NCI-H1048 (cell line): ENCODE data around the gene TEDC2.
"Not testable (repeated sequence)": the region's sequence is repeated elsewhere in the genome, so short reads cannot be mapped to it uniquely, and the experiment has no call there.

Source experiments
- DNase-seq: peaks from one replicate; lab custom pipeline; 2025; lab: John Stamatoyannopoulos, UW

Gene TEDC2

GRCh38 chr16:2459647-2460390, at the start of gene TEDC2:
TEDC2 (plus strand) TSS chr16:2460109; CDS start chr16:2460145, 36 bp downstream.
- DNase-seq, result peak; percentile 67

- no peak for DNase-seq
Observed at GRCh38 chr16:2415085-2415484, 44.8 kb upstream of the TEDC2 start.

GRCh38 chr16:2420035-2420434, 39.9 kb upstream of the TEDC2 start:
- no peak for DNase-seq

GRCh38 chr16:2422123-2422867, 37.6 kb upstream of the TEDC2 start:
- DNase-seq, result no peak

- no peak for DNase-seq
Observed at GRCh38 chr16:2424061-2425007, 35.6 kb upstream of the TEDC2 start.

- DNase-seq, result no peak
Observed at GRCh38 chr16:2425008-2425518, 34.8 kb upstream of the TEDC2 start.

GRCh38 chr16:2425825-2426430, 34.0 kb upstream of the TEDC2 start:
- no peak for DNase-seq

GRCh38 chr16:2426941-2427361, 33.0 kb upstream of the TEDC2 start:
- DNase-seq, result no peak

GRCh38 chr16:2427526-2427925, 32.4 kb upstream of the TEDC2 start:
- no peak for DNase-seq

- DNase-seq, result no peak
Observed at GRCh38 chr16:2428051-2428783, 31.7 kb upstream of the TEDC2 start.

- DNase-seq, result no peak
Observed at GRCh38 chr16:2428784-2429033, 31.2 kb upstream of the TEDC2 start.

- peak; percentile 60 for DNase-seq
Observed at GRCh38 chr16:2429034-2429770, 30.7 kb upstream of the TEDC2 start, which contains the start of gene CCNF. CCNF (plus strand) TSS chr16:2429447; CDS start chr16:2429482, 35 bp downstream.

- DNase-seq, result no peak
Observed at GRCh38 chr16:2429771-2430663, 29.9 kb upstream of the TEDC2 start.

GRCh38 chr16:2432286-2432685, 27.6 kb upstream of the TEDC2 start:
- DNase-seq, result no peak

GRCh38 chr16:2432801-2433505, 27.0 kb upstream of the TEDC2 start:
- DNase-seq, result no peak

GRCh38 chr16:2435236-2435635, 24.7 kb upstream of the TEDC2 start:
- DNase-seq, result not testable (repeated sequence)

GRCh38 chr16:2436110-2436509, 23.8 kb upstream of the TEDC2 start:
- DNase-seq, result no peak

- DNase-seq, result no peak
Observed at GRCh38 chr16:2437032-2437790, 22.7 kb upstream of the TEDC2 start.
